H1 (cell line): Measurements from ENCODE around the gene CRTC2.

Source experiments
- ASH2L ChIP-seq: fragments of 200-600, 300-600 bp; sonication (generic); IDR thresholded peaks from one replicate; pipeline ENCODE4 v1.7.1; 2017; ENCODE audit warnings: low read length
- BRCA1 ChIP-seq: IDR thresholded peaks from 2 replicates; pipeline ENCODE4 v1.6.1; 2012; ENCODE audit warnings: low read depth, low read length, improper control_type of control experiment
- CTCF ChIP-seq, 3 experiments: IDR thresholded peaks; 1 replicate in 2 of 3; 2 replicates in 1 of 3; pipeline versions ENCODE4 v1.5.1 to v1.6.1; 2011; ENCODE audit warnings: low read length in 3 of 3, mild to moderate bottlenecking in 3 of 3, inconsistent platforms in 2 of 3, low read depth in 1 of 3, moderate library complexity in 1 of 3; ENCODE audit not compliant: insufficient read depth in 1 of 3; ENCODE audit errors: control extremely low read depth in 1 of 3
- EP300 ChIP-seq, 2 experiments: IDR thresholded peaks; 1 replicate in 1 of 2; 2 replicates in 1 of 2; pipeline ENCODE4 v1.6.1; 2011 to 2012; ENCODE audit warnings: low read depth in 2 of 2, low read length in 2 of 2, mild to moderate bottlenecking in 2 of 2, borderline replicate concordance in 1 of 2, inconsistent platforms in 1 of 2, moderate library complexity in 1 of 2
- FOSL1 ChIP-seq: IDR thresholded peaks from 2 replicates; pipeline ENCODE4 v1.6.1; 2011; ENCODE audit warnings: mild to moderate bottlenecking, low read depth, low read length, moderate library complexity; ENCODE audit not compliant: insufficient read depth
- JUND ChIP-seq: IDR thresholded peaks from 2 replicates; pipeline ENCODE4 v1.6.1; 2011; ENCODE audit warnings: mild to moderate bottlenecking, improper control_type of control experiment, low read length
- MAFK ChIP-seq: IDR thresholded peaks from 2 replicates; pipeline ENCODE4 v1.6.1; 2012; ENCODE audit warnings: low read depth, mild to moderate bottlenecking, improper control_type of control experiment, low read length
- PHF8 ChIP-seq: fragments of 200-600 bp; sonication (generic); conservative IDR thresholded peaks from 2 replicates; pipeline ENCODE4 v1.7.1; 2012; ENCODE audit warnings: low read depth, mild to moderate bottlenecking, inconsistent platforms, low read length, moderate library complexity
- POLR2A ChIP-seq, 2 experiments: IDR thresholded peaks; 1 replicate in 1 of 2; 2 replicates in 1 of 2; pipeline ENCODE4 v1.6.1; 2011; ENCODE audit warnings: low read depth in 2 of 2, low read length in 2 of 2, mild to moderate bottlenecking in 2 of 2; ENCODE audit errors: control extremely low read depth in 1 of 2
- RFX5 ChIP-seq: IDR thresholded peaks from 2 replicates; pipeline ENCODE4 v1.6.1; 2011; ENCODE audit warnings: low read depth, low read length, improper control_type of control experiment, borderline replicate concordance
- SP2 ChIP-seq: IDR thresholded peaks from 2 replicates; pipeline ENCODE4 v1.6.1; 2012; ENCODE audit warnings: mild to moderate bottlenecking, low read length, inconsistent platforms
- SRF ChIP-seq: IDR thresholded peaks from 2 replicates; pipeline ENCODE4 v1.6.1; 2011; ENCODE audit warnings: mild to moderate bottlenecking, low read depth, low read length, moderate library complexity
- USF2 ChIP-seq: IDR thresholded peaks from 2 replicates; pipeline ENCODE4 v1.6.1; 2011; ENCODE audit warnings: low read length, improper control_type of control experiment
- YY1 ChIP-seq: IDR thresholded peaks from 2 replicates; pipeline ENCODE4 v1.6.1; 2011; ENCODE audit warnings: low read depth, mild to moderate bottlenecking, low read length

- TF ChIP-seq POLR2A (IDR thresholded peaks at IDR 0.05; ENCODE audit: control extremely low read depth in 1 of 2, low read depth in 2 of 2, low read length in 2 of 2) = no peak
- no peak for TF ChIP-seq BRCA1
- TF ChIP-seq CTCF (IDR thresholded peaks at IDR 0.05; ENCODE audit: control extremely low read depth in 1 of 3, insufficient read depth in 1 of 3, low read depth in 1 of 3, low read length in 3 of 3) = no peak
- no peak for TF ChIP-seq PHF8
- TF ChIP-seq SP2 = no peak
- TF ChIP-seq RFX5 = no peak
- TF ChIP-seq FOSL1 = no peak
- TF ChIP-seq ASH2L = no peak
- no peak for TF ChIP-seq SRF
- TF ChIP-seq JUND = no peak
- TF ChIP-seq EP300 (IDR thresholded peaks at IDR 0.05; ENCODE audit: borderline replicate concordance in 1 of 2, low read depth in 2 of 2, low read length in 2 of 2) = no peak
- TF ChIP-seq MAFK = no peak
- no peak for TF ChIP-seq USF2
- no peak for TF ChIP-seq YY1
These were observed 3.0 kb upstream of the CRTC2 start for GRCh38 chr1:153961421-153961820.
